Activated naive CD4-positive, alpha-beta T cell treated with Interleukin-2 at 50 U/mL for 16 hours (primary cell): Measurements from ENCODE around the gene EZH1.
"Not testable (repeated sequence)": the region's sequence is repeated elsewhere in the genome, so short reads cannot be mapped to it uniquely, and the experiment has no call there.

Experiments used
- DNase-seq: peaks from one replicate; pipeline ENCODE4 v3.0.0-alpha.2; 2020

EZH1 gene

GRCh38 chr17:42665581-42666001 lies 79.2 kb downstream of the EZH1 start:
- no peak for DNase-seq

GRCh38 chr17:42660692-42661345 lies 84.0 kb downstream of the EZH1 start:
- no peak for DNase-seq

GRCh38 chr17:42659932-42660274 lies 84.9 kb downstream of the EZH1 start:
- not testable (repeated sequence) for DNase-seq

- peak; percentile 78 for DNase-seq
Measured at GRCh38 chr17:42659079-42659931, 85.5 kb downstream of the EZH1 start, which contains the start of gene TUBG2. TUBG2 (plus strand) TSS chr17:42659284; CDS start chr17:42659504, 220 bp downstream.

- DNase-seq: no peak
Measured at GRCh38 chr17:42657824-42658588, 86.8 kb downstream of the EZH1 start.

GRCh38 chr17:42655528-42655927 lies 89.3 kb downstream of the EZH1 start:
- DNase-seq: no peak

GRCh38 chr17:42653179-42654124 lies 91.4 kb downstream of the EZH1 start:
- no peak for DNase-seq

GRCh38 chr17:42651392-42651791 lies 93.4 kb downstream of the EZH1 start:
- no peak for DNase-seq
